CD14-positive monocyte (primary cell): ENCODE measurements around the gene NVL. TPM values are rescaled to one million over a fixed set of nuclear protein-coding genes. Genes with fewer than 3 reads are reported as not detected.

ENCODE experiments used
- DNase-seq, 3 donors: peaks; one replicate each; pipeline ENCODE4 v3.0.0-alpha.2; 2011 to 2022
- H2AFZ ChIP-seq: 2 replicates; pipeline ENCODE4 v1.6.0; 2012; ENCODE audit warnings: mild to moderate bottlenecking, low read depth, low read length, inconsistent platforms; ENCODE audit not compliant: insufficient read depth, poor library complexity, severe bottlenecking
- H3K27ac ChIP-seq, 2 donors: 1 replicate in 1 of 2; 2 replicates in 1 of 2; pipeline ENCODE4 v1.5.1; 2012 to 2013; ENCODE audit warnings: low read length in 2 of 2, control low read depth in 1 of 2, inconsistent platforms in 1 of 2, low read depth in 1 of 2, mild to moderate bottlenecking in 1 of 2
- H3K27me3 ChIP-seq, 2 donors: one replicate each; pipeline versions ENCODE4 v1.6.0 to v1.6.1; 2011 to 2013; ENCODE audit warnings: low read length in 2 of 2; ENCODE audit not compliant: control insufficient read depth in 2 of 2, insufficient read depth in 2 of 2
- H3K36me3 ChIP-seq, 2 donors: replicated peaks in 1 of 2; 1 replicate in 1 of 2; 2 replicates in 1 of 2; pipeline versions ENCODE4 v1.5.1 to v1.6.1; 2012 to 2013; ENCODE audit warnings: low read length in 2 of 2, control low read depth in 1 of 2, inconsistent platforms in 1 of 2, mild to moderate bottlenecking in 1 of 2; ENCODE audit not compliant: insufficient read depth in 2 of 2, control insufficient read depth in 1 of 2
- H3K4me1 ChIP-seq, 2 donors: 1 replicate in 1 of 2; 2 replicates in 1 of 2; pipeline versions ENCODE4 v1.5.1 to v1.6.1; 2012 to 2013; ENCODE audit warnings: low read length in 2 of 2, control low read depth in 1 of 2, inconsistent platforms in 1 of 2, mild to moderate bottlenecking in 1 of 2, moderate library complexity in 1 of 2; ENCODE audit not compliant: insufficient read depth in 2 of 2, control insufficient read depth in 1 of 2
- H3K4me2 ChIP-seq: replicated peaks from 2 replicates; pipeline ENCODE3; 2012; ENCODE audit warnings: low read length, moderate library complexity, mild to moderate bottlenecking; ENCODE audit not compliant: poor library complexity, severe bottlenecking; ENCODE audit errors: extremely low read depth
- H3K4me3 ChIP-seq, 3 experiments: fragments of 200-600 bp in 1 of 3; sonication (generic) in 1 of 3; replicated peaks in 1 of 3; 1 replicate in 2 of 3; 2 replicates in 1 of 3; pipeline ENCODE4 v1.5.1; 2011 to 2013; ENCODE audit warnings: low read length in 3 of 3, mild to moderate bottlenecking in 3 of 3, control low read depth in 2 of 3, low read depth in 2 of 3, inconsistent platforms in 1 of 3, moderate library complexity in 1 of 3
- H3K79me2 ChIP-seq: 2 replicates; pipeline ENCODE4 v1.6.0; 2012; ENCODE audit warnings: mild to moderate bottlenecking, control low read depth, inconsistent platforms, low read length, moderate library complexity; ENCODE audit not compliant: insufficient read depth
- H3K9ac ChIP-seq: 2 replicates; pipeline ENCODE4 v1.6.0; 2017; ENCODE audit warnings: low read length, mild to moderate bottlenecking; ENCODE audit not compliant: insufficient read depth, poor library complexity, severe bottlenecking
- H3K9me3 ChIP-seq, 2 donors: replicated peaks in 1 of 2; 1 replicate in 1 of 2; 2 replicates in 1 of 2; pipeline versions ENCODE4 v1.5.1 to v1.6.1; 2012 to 2013; ENCODE audit warnings: low read length in 2 of 2, control low read depth in 1 of 2; ENCODE audit not compliant: control insufficient read depth in 1 of 2, insufficient read depth in 1 of 2
- H4K20me1 ChIP-seq: 2 replicates; pipeline ENCODE4 v1.6.0; 2012; ENCODE audit warnings: mild to moderate bottlenecking, low read length, control low read depth, moderate library complexity; ENCODE audit not compliant: insufficient read depth
- H3K27ac Mint-ChIP-seq, 7 donors: one replicate each; pipeline ENCODE4 v1.8.0; 2020; ENCODE audit warnings: mild to moderate bottlenecking in 7 of 7, mixed read lengths in 7 of 7, moderate library complexity in 6 of 7, inconsistent platforms in 2 of 7
- H3K27me3 Mint-ChIP-seq, 3 donors: one replicate each; pipeline ENCODE4 v1.8.0; 2021 to 2022; ENCODE audit warnings: low read depth in 3 of 3, mild to moderate bottlenecking in 3 of 3, mixed read lengths in 3 of 3, moderate library complexity in 3 of 3, inconsistent platforms in 1 of 3
- H3K36me3 Mint-ChIP-seq, 2 donors: one replicate each; pipeline ENCODE4 v1.8.0; 2020; ENCODE audit warnings: mixed read lengths in 2 of 2, inconsistent platforms in 1 of 2, mild to moderate bottlenecking in 1 of 2
- H3K4me1 Mint-ChIP-seq: one replicate; pipeline ENCODE4 v1.8.0; 2020; ENCODE audit warnings: mild to moderate bottlenecking, mixed read lengths
- H3K4me3 Mint-ChIP-seq, 2 donors: one replicate each; pipeline ENCODE4 v1.8.0; 2020; ENCODE audit warnings: mild to moderate bottlenecking in 2 of 2, mixed read lengths in 2 of 2, moderate library complexity in 1 of 2
- H3K9me3 Mint-ChIP-seq, 7 donors: one replicate each; pipeline ENCODE4 v1.8.0; 2020 to 2022; ENCODE audit warnings: mixed read lengths in 7 of 7, mild to moderate bottlenecking in 6 of 7, moderate library complexity in 6 of 7, inconsistent platforms in 2 of 7
- WGBS: methylation state at CpG from one replicate; pipeline ENCODE4 v1.1.5; 2013; ENCODE audit warnings: missing lambda C conversion rate; ENCODE audit not compliant: insufficient coverage; 5-methylcytosine and 5-hydroxymethylcytosine counted together
- intact Hi-C, 2 donors: fragments of 100-400 bp; cut with micrococcal nuclease; formaldehyde crosslinking; loops; one replicate each; pipeline versions ENCODE4 v1.15.0 to v1.15.1; 2023
- polyA plus RNA-seq, 3 donors: library from polyadenylated mRNA; depleted of rRNA in 1 of 3; unstranded in 2 of 3; stranded (reverse) in 1 of 3; fragments of 300-500 nt in 2 of 3; fragments of >200 nt in 1 of 3; fragmentation: Illumina TruSeq in 2 of 3; gene quantifications; 1 replicate in 2 of 3; 2 replicates in 1 of 3; pipeline ENCODE4 v1.2.3, GENCODE V29; 2012 to 2021
- TF ChIP-seq, protein P1 (sequence below): fragments of 200-600 bp; IDR thresholded peaks from one replicate; pipeline ENCODE4 v1.8.0; 2022; ENCODE audit warnings: antibody characterized with exemption, mild to moderate bottlenecking

NVL gene
- polyA plus RNA-seq, 3 donors, result 8.4 to 12.6 (median 9.6) TPM

DNA sequence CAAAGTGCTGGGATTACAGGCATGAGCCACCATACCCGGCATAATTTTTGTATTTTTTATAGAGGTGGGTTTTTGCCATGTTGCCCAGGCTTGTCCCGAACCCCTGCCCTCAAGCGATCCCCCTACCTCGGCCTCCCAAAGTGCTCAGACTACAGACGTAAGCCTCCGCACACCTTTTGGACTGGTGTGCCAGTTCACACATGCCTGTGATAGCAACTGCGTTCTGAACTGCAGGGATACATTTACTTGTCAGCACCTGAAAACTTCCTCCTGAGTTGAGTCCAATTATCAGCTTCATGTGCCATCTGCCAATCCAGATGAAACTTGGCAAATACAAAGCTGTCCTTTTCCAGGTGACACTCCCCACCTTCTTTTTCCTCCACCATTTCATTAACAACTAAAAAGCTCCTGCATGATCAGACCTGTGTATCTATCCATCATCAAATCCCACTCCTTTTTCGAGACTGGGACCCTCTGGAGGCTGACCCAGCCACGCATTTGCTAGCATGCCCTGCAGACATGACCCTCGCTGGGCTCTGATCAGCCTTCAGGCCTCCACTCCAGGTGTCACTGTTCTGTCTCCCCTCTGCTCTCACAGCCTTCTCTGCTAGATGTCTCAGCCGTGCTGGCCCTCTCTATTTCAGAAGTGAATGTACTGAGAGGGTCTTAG lies 149.1 kb downstream of the NVL start:
- TF ChIP-seq, protein P1, sequence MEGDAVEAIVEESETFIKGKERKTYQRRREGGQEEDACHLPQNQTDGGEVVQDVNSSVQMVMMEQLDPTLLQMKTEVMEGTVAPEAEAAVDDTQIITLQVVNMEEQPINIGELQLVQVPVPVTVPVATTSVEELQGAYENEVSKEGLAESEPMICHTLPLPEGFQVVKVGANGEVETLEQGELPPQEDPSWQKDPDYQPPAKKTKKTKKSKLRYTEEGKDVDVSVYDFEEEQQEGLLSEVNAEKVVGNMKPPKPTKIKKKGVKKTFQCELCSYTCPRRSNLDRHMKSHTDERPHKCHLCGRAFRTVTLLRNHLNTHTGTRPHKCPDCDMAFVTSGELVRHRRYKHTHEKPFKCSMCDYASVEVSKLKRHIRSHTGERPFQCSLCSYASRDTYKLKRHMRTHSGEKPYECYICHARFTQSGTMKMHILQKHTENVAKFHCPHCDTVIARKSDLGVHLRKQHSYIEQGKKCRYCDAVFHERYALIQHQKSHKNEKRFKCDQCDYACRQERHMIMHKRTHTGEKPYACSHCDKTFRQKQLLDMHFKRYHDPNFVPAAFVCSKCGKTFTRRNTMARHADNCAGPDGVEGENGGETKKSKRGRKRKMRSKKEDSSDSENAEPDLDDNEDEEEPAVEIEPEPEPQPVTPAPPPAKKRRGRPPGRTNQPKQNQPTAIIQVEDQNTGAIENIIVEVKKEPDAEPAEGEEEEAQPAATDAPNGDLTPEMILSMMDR, result no peak
- peaks cover 28 to 32% of the 10 kb centered on the region in 2 donors for H3K4me1 ChIP-seq
- 97% methylated on average over 9 of the region's 11 CpGs for WGBS
- H3K27ac Mint-ChIP-seq, result no peak overlapping the region
- peaks cover 0 to 8% of the 10 kb centered on the region in 2 donors for H3K36me3 Mint-ChIP-seq
- H3K79me2 ChIP-seq, result peaks cover 28% of the 10 kb centered on the region
- peaks cover 0 to 4% (median 2%) of the 10 kb centered on the region in 3 donors for H3K27me3 Mint-ChIP-seq
- intact Hi-C loops, result loop anchor here in 1 of 2 donors (5.0 kb wide), 1 partner anchor 36 kb away; no protein-coding TSS in a partner anchor
- peaks cover 24% of the 10 kb centered on the region for H4K20me1 ChIP-seq
- DNase-seq, result no peak
- H3K36me3 ChIP-seq, result no peaks in the 10 kb centered on the region
- H2AFZ ChIP-seq, result no peak overlapping the region
- no peaks in the 10 kb centered on the region for H3K9me3 Mint-ChIP-seq
- no peaks in the 10 kb centered on the region for H3K27me3 ChIP-seq
- H3K4me3 Mint-ChIP-seq, result no peak overlapping the region
- peaks cover 29% of the 10 kb centered on the region for H3K4me1 Mint-ChIP-seq
- H3K9ac ChIP-seq, result no peak overlapping the region
- no peak overlapping the region for H3K4me3 ChIP-seq
- no peak overlapping the region for H3K27ac ChIP-seq
- H3K9me3 ChIP-seq, result no peaks in the 10 kb centered on the region
- no peak overlapping the region for H3K4me2 ChIP-seq

DNA sequence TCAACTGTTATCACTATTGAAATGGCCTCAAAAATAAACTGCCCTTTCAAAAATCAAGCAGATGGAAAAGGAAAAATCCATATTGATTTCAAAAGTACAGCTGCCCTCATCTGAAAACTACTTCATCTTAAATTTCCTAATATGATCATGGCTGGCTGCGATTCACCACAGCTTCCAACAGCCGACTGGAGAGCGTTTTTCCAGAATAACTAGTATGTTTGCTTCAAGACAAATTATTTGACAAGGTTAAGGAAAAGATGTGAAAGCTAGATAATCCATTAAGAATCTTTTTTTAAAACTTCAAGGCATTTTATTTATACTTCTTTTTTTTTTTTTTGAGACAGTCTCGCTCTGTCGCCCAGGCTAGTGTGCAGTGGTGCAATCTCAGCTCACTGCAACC lies 151.1 kb downstream of the NVL start:
- no peak overlapping the region for H3K27ac ChIP-seq
- no peaks in the 10 kb centered on the region for H3K36me3 Mint-ChIP-seq
- H3K27me3 Mint-ChIP-seq, result peaks cover 2 to 12% (median 6%) of the 10 kb centered on the region in 3 donors
- peaks cover 8% of the 10 kb centered on the region for H3K79me2 ChIP-seq
- no peaks in the 10 kb centered on the region for H3K27me3 ChIP-seq
- no peak overlapping the region for H3K4me3 Mint-ChIP-seq
- H3K9ac ChIP-seq, result no peak overlapping the region
- H3K9me3 Mint-ChIP-seq, result no peaks in the 10 kb centered on the region
- H3K4me1 ChIP-seq, result peaks cover 14 to 19% of the 10 kb centered on the region in 2 donors
- no peak overlapping the region for H3K27ac Mint-ChIP-seq
- TF ChIP-seq, protein P1, result no peak
- H2AFZ ChIP-seq, result no peak overlapping the region
- H3K4me3 ChIP-seq, result no peak overlapping the region
- peaks cover 4% of the 10 kb centered on the region for H4K20me1 ChIP-seq
- H3K9me3 ChIP-seq, result no peaks in the 10 kb centered on the region
- whole genome bisulfite sequencing, result 67% methylated on average over 1 of the region's 5 CpGs
- H3K4me2 ChIP-seq, result no peak overlapping the region
- intact Hi-C loops, result no loop called here
- peaks cover 17% of the 10 kb centered on the region for H3K4me1 Mint-ChIP-seq
- no peak for DNase-seq
- no peaks in the 10 kb centered on the region for H3K36me3 ChIP-seq
